ENCODE data around the gene GPHA2.

DNA sequence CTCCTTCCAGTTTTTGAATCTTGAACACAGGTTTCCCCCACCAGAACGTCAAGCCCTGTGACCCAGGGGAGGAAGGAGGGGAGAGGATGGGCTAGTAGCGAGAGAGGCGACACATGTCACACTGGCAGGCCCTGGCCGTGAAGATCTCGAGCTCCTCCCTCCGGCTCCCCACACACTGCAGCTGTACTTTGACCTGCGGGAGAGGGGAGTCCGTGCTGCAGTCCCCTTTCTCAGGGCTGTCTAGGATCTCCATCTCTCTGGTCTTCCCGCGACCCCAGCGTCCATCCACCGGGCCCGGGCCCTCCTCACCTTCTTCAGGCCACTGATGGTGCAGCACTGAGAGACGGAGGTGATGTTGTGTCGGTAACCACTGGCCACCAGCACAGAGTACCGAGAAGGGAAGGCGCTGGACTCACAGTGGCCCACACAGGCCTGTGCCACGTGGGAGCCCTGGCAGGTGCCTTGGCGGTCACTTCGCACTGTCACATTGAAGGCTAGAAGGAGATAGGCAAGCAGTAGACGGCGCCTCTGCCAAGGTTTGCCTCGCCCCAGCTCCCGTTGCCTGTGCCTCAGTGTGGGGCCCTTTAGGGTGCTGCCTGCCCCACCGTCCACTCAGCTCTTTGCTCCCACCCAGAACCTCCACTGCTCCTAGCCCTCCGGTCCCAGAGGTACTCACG, 873 bp downstream of the GPHA2 start:
- TF ChIP-seq, protein P1, sequence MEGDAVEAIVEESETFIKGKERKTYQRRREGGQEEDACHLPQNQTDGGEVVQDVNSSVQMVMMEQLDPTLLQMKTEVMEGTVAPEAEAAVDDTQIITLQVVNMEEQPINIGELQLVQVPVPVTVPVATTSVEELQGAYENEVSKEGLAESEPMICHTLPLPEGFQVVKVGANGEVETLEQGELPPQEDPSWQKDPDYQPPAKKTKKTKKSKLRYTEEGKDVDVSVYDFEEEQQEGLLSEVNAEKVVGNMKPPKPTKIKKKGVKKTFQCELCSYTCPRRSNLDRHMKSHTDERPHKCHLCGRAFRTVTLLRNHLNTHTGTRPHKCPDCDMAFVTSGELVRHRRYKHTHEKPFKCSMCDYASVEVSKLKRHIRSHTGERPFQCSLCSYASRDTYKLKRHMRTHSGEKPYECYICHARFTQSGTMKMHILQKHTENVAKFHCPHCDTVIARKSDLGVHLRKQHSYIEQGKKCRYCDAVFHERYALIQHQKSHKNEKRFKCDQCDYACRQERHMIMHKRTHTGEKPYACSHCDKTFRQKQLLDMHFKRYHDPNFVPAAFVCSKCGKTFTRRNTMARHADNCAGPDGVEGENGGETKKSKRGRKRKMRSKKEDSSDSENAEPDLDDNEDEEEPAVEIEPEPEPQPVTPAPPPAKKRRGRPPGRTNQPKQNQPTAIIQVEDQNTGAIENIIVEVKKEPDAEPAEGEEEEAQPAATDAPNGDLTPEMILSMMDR (IDR thresholded peaks at IDR 0.05) = no peak
- no peak for TF ChIP-seq POLR2AphosphoS5 (IDR thresholded peaks at IDR 0.05; ENCODE audit: low read depth, low read length)
- TF ChIP-seq, protein P2, sequence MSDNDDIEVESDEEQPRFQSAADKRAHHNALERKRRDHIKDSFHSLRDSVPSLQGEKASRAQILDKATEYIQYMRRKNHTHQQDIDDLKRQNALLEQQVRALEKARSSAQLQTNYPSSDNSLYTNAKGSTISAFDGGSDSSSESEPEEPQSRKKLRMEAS (IDR thresholded peaks at IDR 0.05; ENCODE audit: low read depth) = no peak
- TF ChIP-seq EZH2phosphoT487 (IDR thresholded peaks at IDR 0.05; ENCODE audit: borderline replicate concordance, low read depth) = no peak
- no peak for TF ChIP-seq EP300 (IDR thresholded peaks at IDR 0.05; ENCODE audit: borderline replicate concordance in 1 of 2, low read depth in 1 of 2, low read length in 1 of 2)
- no peak for TF ChIP-seq TEAD4 (IDR thresholded peaks at IDR 0.05; ENCODE audit: borderline replicate concordance, insufficient read depth)
- TF ChIP-seq JUND (IDR thresholded peaks at IDR 0.05) = no peak
- no peak for TF ChIP-seq SIN3A (IDR thresholded peaks at IDR 0.05; ENCODE audit: borderline replicate concordance, low read depth, low read length)
